ENCODE results near the gene SPON2.

- TF ChIP-seq CTCF (conservative IDR thresholded peaks at IDR 0.05; ENCODE audit: low read length) (no peak), EZH2phosphoT487 (IDR thresholded peaks at IDR 0.05; ENCODE audit: borderline replicate concordance, low read depth, low read length) (no peak)
These were observed 18.3 kb downstream of the SPON2 start for GRCh38 chr4:1154126-1154522.
